Stimulated activated CD8-positive, alpha-beta memory T cell treated with anti-CD3 and anti-CD28 coated beads, Interleukin-15, amount 100 ng/mL, for 1 hour (primary cell): Measurements from ENCODE around the gene TIAM1.

ENCODE experiments used
- DNase-seq: peaks from one replicate; pipeline ENCODE4 v3.0.0-alpha.2; 2020; ENCODE audit warnings: low read depth

Gene TIAM1

DNA sequence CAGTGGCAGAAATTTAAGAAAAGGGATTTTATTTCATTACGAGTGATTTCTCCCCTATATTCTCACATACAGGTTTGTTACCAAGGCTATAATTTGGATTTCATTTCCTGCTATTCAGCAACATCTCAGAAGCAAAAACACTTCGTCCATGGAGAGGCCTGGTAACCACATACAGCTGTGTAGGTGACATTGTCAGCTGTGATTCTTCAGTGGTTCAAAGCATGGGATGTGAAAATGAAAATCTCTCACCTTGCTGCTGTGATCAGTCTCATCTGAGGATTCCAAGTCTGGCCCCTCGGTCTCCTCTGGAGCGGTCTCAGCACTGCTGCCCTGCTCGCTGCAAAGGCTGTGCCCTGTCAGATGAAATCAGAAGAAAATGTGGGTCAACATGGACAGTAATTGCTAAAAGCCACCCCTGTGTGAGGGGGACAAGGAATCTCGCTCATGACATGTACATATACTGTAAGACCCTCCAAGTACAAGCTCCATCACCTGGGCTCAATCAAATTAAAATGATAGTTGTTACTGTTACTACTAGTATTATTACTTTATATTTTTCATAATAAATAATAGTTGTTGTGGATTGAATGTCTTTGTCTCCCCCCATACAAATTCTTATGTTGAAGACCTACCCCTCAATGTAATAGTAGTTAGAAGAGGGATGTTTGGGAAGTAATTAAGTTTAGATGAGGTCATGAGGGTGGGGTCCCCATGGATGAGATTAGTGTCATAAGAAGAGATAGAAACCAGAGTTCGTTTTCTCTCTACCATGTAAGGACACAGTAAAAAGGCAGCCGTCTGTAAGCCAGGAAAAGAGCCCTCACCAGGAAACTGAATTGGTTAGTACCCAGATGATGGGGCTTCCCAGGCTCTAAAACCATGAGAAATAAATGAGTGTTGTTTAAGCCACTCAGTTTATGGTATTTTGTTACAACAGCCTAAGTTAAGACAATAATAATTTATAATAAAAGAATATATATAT, 179.1 kb downstream of the TIAM1 start:
- DNase-seq = no peak

DNA sequence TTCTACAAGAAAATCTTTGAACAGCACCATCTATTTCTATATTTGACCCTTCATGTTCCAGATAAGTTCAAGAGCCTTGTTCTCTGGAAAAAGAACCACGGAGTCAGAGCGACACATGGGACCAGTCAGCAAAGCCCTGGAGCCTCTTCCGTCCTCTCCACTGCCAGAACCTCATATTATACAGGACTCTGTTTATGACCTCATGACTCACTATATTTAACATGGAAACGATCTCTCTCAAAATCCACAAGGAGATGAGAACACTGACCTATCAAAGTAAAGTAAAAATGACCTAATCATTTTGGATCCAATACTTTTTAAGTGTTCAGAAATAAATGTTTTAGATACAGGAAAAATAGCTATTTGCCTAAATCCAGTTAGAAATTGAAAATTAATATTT, 181.2 kb downstream of the TIAM1 start:
- DNase-seq = no peak

DNA sequence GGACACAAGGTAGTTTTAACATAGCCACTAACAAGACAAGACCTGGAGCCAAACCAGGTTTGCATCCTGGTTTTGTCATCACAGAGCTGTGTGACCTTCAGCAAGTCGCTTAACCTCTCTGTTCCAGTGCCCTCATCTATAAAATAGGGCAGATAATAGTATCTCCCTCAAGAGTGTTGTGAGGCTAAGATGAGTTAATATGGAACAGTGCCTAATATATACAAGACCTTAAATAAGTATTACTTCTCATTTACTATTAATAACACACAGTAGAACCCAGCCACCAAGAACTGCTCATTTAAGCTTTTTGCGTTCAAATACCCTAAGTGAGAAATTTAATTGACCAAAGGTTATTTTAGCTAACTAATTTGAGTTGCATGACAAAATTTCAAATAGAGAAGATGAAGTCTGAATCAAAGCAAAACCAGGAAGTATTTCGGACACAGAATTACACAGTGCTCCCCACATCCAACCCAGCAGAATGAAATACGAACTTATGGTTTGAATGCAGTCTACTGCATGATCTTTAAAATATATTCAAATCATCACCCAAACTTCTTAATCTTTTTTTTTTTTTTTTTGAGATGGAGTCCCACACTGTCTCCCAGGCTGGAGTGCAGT, 181.9 kb downstream of the TIAM1 start:
- no peak for DNase-seq

GRCh38 chr21:31161157-31161556, 182.9 kb downstream of the TIAM1 start:
- DNase-seq = no peak

DNA sequence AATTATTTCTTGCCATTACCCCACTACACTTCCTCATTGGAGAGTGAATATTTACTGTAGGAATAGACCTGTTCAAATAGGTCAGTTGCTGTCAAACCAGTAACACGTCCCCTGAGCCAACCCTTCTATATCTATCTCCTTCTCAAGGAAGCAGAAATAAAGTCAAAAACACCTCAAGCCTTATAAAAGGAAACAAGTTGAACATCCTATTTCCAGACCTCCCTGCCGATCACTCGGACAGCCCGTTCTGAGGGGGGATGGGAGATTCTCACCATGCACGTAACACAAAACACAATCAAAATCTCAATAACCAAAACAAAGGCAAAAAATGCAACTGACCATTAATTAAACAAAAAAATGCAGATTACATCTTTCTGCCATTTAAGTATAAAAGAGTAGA, 184.3 kb downstream of the TIAM1 start:
- DNase-seq = no peak

- no peak for DNase-seq
These were observed 185.1 kb downstream of the TIAM1 start for GRCh38 chr21:31158789-31159581.

DNA sequence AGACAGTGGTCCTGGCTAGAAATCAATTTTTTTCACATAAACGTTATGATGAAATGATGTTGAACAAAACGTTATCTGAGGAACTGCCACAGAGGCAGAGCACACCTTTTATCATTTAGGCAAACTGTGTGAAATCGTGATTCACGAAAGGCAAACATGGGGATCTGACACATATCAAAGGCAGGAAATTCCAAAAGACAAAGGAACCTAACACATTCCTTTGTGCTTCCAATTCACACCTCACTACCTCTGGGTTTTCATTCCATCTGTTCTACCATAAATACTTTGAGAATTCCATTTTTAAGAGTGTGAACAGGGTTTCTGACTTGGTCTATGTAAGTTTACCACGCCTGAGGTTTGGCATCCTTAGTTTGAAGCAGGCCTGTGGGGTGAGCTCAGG, 186.3 kb downstream of the TIAM1 start:
- no peak for DNase-seq

GRCh38 chr21:31156662-31157061, 187.4 kb downstream of the TIAM1 start:
- no peak for DNase-seq

DNA sequence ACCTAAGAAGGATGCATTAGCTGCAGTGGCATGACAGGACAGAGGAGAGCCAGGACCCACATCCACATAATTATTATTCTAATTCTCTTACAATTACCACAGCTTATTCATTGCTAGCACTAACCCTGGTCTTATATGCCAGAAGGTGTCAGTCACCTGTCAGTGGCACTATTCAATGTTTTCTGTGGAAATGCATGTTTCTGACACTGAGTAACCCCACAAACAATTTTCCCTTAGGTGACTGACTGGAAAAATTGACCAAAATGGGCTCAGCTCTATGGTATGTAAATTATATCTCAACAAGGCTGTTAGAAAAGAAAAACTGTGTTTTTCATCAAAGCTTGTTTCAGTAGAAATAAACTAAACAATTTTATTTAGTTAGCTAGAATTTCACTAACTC, 187.9 kb downstream of the TIAM1 start:
- DNase-seq = no peak

GRCh38 chr21:31151156-31152045, 192.7 kb downstream of the TIAM1 start:
- no peak for DNase-seq

DNA sequence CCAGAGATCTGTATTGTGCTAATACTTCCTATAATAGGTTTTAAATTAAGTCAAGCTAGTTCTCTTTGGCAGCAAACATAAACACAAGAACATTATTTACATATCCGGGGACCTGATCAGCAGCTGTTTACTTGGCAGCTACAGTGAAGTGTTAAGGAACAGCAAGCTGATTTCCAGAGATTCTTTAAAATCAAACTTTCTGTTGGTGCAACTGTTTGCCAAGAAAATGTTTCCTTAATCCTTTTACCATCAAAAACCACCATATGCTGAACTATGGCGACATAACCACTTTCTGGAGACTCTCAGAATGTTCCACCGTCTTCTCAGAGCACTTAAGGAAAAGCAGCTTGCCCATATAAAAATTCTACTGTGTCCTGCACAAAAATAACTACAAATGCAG, 198.8 kb downstream of the TIAM1 start:
- DNase-seq = no peak

DNA sequence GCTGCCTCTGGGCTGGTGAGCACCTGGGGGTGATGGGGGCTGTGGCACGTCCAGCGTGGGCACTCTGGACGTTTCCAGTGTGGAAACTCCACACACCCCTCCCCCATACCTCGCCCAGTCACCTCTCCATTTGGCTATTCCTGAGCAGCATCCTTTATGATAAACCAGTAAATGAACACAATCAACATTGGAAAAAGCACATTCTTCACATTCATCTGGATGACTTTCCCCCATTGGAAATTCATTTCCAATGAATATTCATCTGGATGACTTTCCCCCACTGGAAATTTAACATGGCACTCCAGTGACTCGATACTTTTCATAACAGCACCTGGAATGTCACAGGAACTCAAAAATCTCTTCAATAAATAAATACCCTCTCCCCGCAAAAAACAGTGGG, 201.0 kb downstream of the TIAM1 start:
- no peak for DNase-seq

DNA sequence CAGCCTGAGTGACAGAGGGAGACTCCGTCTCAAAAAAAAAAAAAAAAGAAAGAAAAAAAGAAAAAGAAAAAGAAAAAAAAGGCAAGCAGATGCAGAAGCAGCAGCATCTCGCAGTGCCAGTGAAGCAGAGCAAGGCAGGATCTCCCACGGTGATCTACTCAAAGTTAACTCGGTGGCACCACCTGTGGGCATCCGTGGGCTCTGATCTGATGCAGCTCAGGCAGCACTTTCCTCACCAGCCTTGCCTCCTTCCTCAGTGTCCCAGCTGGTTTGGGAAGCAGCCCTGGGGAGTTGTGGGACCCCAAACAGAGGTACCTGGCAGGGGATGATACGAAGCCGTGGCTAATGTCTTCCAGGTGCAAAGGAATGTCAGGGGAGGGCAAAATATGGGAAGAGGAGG, 201.5 kb downstream of the TIAM1 start:
- DNase-seq = no peak

DNA sequence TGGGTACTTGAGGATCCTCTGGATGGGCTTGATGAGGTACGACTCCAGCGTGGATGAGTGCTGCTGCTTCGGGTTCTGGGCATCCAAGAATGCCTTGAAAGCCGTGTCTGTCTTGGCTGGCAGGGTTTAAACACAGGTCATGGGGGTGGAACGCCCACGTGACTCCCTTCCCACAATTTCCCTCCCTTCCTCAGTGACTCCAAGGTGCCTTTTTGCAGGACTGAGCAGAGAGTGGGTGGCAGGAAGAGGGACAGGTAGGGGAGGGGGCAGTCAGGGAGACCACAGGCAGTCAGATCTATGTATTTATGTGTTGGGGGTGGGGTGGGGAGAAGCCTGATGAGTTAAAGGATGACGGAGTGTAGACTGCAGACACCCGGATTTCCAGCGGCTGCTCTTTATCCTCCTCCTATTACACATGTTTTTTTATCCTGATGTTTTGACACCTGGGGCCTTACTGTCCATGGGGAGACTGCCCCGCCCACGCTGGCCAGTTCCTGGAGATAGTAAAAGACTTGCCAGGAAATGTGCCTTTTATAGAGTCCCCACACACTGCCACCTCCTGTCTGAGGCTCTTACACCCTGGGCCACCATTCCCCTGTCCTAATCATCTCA, 202.6 kb downstream of the TIAM1 start:
- DNase-seq = no peak

GRCh38 chr21:31140676-31141075, 203.4 kb downstream of the TIAM1 start:
- DNase-seq = no peak

DNA sequence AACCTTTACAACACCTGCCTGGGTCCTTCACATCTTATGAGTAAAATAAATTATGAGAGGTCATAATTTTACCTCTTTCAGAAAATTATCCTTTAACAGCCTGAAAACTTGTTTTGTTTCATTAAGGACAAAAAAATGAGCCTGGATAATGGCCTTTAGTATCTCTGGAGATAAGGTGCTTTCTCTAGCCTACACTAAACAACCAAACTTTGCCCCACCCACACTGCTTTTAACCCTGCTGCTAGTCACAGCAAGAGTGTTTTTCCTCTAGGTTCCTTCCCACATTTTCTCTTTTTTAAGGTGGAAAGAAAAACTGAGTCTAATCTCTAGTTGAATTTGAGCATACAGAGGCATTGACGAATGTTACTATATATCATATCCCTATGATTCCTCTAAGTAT, 204.0 kb downstream of the TIAM1 start:
- no peak for DNase-seq

DNA sequence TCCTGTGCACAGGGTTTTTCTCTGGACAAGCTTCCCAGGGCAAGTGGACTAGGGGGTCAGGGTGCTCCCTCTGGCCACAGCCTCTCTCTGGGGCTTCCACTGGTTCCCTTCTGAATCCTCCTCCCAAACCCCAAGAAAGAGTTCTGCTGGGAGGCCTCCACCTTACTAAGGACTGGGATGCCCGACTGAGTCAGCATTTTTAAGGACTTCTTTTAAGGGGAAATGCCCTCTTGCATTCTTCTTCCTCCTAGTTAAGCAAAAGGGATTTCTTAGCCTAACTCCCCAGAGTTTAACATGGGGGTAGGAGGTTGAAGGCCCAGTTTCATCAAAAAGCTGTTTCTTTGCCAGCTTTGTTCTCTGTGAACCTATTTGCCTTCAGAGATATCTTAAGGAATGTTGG, 206.1 kb downstream of the TIAM1 start:
- no peak for DNase-seq

DNA sequence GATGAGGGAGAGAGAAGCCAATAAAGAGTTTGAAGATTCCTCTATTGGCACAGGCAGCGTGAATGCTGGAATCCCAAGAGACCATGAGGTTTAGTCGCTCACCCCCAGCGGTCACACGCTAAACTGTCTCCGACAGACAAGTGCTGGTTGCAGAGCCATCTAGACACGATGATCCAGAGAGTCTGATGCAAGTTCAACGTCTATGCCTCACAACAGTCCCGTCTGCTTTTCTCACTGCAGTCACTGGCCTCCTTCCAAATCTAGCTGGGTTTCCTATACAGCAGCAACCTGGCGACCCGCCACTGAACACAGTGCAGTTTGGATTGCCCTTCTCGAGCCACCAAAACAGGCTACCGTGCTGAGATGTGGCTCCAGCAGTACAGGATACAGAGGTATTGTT, 207.2 kb downstream of the TIAM1 start:
- no peak for DNase-seq

DNA sequence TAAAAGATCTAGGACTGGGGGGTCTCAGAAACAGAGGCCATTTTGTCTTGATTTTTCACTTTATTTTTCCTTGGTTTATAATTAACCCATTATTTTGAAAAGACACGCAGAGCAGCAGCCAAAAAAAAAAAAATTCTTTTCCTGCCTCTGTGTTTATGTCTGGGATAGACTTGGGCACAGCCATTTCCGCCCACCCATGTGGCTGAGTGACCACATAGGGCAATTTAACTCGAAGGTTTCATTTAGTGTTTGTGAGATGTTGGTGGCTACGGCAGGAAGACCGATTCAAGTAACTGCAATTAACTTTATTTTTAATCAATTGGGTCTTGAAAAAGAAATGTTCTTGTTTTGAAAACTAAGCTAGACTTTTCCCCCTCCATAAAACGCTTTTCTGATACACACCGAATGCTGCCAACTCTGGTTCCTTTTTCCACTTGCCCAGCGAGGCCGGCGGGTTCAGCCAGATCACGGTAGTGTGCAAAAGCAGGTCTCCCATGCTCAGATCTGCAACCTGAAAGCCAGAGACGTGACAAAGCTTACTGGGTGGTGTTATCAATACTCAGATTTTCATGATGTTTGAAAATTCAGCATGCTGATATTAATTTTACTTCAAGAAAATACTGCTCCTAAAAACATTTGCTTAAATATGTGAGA, 208.4 kb downstream of the TIAM1 start:
- no peak for DNase-seq

DNA sequence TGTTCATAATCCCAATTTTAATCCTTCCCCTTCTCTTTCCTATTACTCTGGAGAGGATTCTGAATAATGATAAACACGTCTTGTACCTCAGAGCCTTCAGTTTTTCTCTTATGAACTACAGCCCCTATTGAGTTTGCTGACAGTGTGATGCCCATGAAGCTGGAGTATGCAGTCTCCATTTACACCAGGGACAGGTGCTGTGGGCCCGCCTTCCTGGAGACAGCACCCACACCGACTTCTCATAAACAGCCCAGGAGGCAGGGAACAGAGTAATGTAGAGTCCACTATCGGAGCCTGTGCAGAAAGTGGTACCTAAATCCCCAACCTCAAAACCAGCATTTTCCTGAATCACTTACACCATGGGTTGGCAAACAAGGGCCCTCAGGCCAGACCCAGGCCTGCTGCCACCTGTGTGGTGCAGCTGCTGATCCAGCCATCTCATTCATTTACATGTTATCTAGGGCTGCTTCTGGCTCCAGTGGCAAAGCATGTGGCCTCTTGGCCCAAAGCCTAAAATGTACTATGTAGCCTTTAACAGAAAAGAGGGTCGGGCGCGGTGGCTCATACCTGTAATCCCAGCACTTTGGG, 210.7 kb downstream of the TIAM1 start:
- DNase-seq = no peak
